DOHH2 (cell line): Measurements from ENCODE around the gene PIAS2.

Experiments used
- CTCF ChIP-seq: fragments of 200-600 bp; sonication (generic); IDR thresholded peaks from one replicate; pipeline ENCODE4 v1.5.1; 2014; ENCODE audit warnings: antibody characterized with exemption, mild to moderate bottlenecking, low read depth, low read length; ENCODE audit not compliant: poor library complexity, severe bottlenecking
- EZH2phosphoT487 ChIP-seq: fragments of 200-600 bp; sonication (generic); IDR thresholded peaks from 2 replicates; pipeline ENCODE4 v1.6.1; 2017; ENCODE audit warnings: borderline replicate concordance, mild to moderate bottlenecking, antibody characterized with exemption, low read length, moderate library complexity, mixed read lengths

GRCh38 chr18:46821856-46822711, 95.2 kb downstream of the PIAS2 start:
- TF ChIP-seq CTCF (no peak), EZH2phosphoT487 (no peak)
